ENCODE data around the gene SLC47A1. TPM values are rescaled to one million over a fixed set of nuclear protein-coding genes. Genes with fewer than 3 reads are reported as not detected.
A peak's percentile ranks its signal among the peaks of the same experiment; 100 is the strongest.
"Not testable (repeated sequence)": the region's sequence is repeated elsewhere in the genome, so short reads cannot be mapped to it uniquely, and the experiment has no call there.

SLC47A1 gene, protein sequence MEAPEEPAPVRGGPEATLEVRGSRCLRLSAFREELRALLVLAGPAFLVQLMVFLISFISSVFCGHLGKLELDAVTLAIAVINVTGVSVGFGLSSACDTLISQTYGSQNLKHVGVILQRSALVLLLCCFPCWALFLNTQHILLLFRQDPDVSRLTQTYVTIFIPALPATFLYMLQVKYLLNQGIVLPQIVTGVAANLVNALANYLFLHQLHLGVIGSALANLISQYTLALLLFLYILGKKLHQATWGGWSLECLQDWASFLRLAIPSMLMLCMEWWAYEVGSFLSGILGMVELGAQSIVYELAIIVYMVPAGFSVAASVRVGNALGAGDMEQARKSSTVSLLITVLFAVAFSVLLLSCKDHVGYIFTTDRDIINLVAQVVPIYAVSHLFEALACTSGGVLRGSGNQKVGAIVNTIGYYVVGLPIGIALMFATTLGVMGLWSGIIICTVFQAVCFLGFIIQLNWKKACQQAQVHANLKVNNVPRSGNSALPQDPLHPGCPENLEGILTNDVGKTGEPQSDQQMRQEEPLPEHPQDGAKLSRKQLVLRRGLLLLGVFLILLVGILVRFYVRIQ
- 1.3 and 2.2 TPM in 2 replicates for total RNA-seq (2014; rRNA removed; shearing (Covaris generic))

DNA sequence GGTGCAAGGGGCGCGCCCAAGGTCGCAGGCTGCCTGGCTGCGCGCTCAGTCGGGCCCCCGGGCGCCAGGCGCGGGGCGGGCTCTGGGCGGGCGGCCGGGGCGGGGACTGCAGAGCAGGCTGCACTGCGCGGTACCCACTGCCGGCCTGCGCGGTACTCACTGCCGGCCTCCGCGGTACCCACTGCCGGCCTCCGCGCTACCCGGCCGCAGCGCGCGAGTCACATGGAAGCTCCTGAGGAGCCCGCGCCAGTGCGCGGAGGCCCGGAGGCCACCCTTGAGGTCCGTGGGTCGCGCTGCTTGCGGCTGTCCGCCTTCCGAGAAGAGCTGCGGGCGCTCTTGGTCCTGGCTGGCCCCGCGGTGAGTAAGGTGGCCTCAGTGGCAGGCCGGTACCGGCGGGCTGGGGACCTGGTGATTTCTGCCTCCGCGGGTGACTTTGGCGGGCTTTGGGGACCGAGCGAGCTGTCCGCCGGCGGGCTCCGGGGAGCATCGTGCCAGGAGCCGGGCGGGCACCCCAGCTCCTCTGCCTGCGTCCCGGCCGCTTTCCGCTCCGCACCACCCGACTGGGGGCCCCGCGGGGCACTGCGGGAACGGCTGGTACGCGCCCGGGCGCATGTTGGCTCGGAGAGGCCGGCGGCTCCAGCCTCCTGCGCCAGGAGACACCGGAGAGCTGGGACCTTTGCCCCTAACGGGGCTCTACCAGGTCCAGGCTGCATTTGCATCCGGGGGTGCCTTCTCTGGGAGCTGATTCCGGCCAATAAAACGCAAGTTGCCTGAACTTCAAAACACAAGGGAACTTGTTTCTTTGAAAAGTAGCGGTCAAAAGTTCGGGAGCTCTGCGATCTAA, at the start of gene SLC47A1:
TSS of gene SLC47A1 (plus strand) at position 137 of the 844 bp plus-strand sequence. CDS start at position 223, 86 bp downstream.
- DNase-seq (ENCODE audit: low spot score): no peak

GRCh38 chr17:19485800-19486340, 47.8 kb upstream of the SLC47A1 start:
- DNase-seq (ENCODE audit: low spot score): no peak

DNA sequence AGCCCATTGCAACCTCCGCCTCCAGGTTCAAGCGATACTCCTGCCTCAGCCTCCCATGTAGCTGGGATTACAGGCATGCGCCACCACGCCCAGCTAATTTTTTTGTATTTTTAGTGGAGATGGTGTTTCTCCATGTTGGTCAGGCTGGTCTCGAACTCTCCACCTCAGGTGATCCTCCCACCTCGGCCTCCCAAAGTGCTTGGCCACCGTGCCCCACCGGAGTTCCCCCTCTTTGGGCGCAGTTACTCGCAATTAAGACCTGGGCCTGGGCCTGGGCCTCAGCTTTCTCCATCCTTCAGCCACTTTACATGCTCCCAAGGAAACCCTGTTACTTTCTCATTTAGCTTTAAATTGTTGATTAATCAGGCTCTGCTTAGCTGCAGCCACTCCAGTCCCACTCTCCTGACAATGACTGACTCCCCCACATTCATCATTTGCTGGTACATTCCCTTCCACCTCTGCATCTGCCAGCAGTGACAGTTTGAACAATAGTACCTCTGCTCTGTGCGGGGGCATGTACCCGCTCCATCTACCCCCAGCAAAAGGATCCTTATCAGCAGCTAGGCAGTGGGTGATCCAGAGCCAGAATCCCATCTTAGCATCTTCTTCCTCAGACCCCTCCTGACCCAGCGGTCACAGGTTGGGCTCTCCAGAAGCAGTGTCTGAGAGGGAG, 47.2 kb upstream of the SLC47A1 start:
- DNase-seq (ENCODE audit: low spot score): no peak

DNA sequence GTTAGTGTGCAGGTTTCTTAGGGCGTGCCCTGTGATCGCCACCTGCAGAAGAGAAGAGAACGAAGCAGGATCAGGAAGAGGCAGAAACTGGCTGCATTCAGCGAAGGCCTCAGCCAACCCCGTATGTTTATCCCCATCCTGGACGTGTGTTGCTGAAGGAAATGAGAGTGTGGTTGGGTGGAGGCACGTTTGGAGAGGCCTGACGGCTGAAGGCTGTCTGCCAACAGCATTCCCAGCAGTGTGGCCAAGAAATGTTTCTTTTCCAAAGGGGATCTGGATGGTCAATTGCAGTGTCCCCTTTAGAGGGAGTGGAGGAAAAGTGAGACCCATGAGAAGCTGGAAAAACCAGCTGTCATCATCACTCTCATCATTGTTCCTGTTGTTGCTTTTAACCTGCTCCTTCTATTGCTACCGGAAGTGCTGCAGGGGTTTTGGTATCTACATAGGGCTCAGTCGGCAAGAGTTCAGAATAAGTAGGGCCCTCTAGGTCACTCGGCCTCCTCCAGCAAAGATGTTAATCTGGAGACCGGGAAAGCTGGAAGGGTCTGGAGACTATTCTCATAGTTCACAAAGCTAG, 46.5 kb upstream of the SLC47A1 start:
- DNase-seq (ENCODE audit: low spot score): no peak

DNA sequence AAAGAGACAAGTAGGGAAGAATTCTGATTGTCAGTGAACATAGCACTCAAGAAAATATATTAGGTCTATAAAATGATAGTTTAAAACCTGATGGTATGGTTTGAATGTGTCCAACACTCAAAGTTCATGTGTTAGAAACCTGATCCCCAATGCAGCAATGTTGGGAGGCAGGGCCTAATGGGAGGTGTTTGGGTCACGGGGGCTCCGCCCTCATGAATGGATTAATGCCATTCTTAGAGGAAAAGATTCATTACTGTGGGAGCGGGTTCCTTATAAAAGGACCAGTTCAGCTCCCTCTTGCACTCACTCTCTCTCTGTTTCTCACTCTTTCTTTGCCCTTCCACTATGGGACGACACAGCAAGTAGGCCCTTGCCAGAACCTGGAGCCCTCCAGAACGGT, 41.5 kb upstream of the SLC47A1 start:
- no peak for DNase-seq (ENCODE audit: low spot score)

DNA sequence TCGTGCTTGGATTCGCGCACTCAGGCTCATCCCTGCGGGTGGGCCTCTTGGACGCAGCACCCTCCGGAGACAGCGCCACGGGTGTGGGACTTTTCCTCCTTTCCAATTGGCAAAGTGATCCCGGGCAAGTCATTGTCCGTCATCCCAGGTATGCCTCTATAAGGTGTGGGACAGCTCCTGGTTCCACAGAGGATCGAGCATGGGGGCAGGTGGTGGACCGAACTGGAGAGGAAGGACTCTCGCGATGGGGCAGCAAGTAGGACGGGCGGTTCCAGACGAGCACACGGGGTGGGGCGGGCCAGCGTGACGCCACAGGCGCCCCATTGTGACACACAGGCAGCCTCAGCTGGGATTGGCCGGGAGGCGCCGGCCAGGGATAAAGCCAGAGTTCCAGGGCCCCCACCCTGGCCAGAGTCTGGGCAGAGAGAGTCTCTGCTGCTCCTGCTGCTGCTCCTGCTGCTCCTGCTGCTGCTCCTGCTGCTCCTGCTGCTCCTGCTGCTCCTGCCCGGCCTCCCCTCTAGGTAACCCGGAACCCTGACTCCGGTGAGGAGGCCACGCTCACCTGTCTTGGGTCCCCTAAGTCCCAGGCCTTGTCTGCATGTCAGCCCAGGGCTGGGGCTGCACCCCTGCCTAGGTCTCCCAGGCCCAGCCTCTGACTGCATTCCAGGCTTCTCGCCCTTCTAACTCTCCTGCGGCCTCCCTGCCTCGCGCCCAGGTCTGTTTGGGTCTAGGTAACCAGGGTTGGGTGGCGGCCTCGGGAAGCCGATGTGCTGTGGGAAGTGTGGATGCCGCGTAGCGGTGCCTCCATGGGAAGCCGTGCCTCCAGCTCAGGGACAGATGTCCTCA, 38.5 kb upstream of the SLC47A1 start:
- DNase-seq (ENCODE audit: low spot score): no peak

- DNase-seq (ENCODE audit: low spot score): no peak
Measured at GRCh38 chr17:19495828-19496528, 37.7 kb upstream of the SLC47A1 start.

DNA sequence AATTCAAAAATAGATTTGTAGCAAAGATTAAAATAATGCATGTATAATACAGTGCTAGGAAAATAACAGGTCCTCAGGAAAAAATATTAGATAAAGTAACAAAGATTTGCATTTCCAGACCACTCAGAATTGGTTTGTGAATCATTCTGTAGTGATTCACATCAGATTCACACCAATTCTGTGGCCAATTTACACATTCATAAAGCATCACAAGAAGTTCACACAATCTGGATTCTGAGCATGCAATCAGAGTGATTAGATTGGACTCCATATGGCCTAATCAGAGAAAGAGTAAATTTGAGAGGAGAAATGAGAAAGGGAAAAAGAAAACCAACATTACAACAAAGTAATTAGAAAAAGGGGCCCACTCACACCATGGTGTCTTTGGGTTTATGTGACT, 36.0 kb upstream of the SLC47A1 start:
- DNase-seq (ENCODE audit: low spot score): no peak

DNA sequence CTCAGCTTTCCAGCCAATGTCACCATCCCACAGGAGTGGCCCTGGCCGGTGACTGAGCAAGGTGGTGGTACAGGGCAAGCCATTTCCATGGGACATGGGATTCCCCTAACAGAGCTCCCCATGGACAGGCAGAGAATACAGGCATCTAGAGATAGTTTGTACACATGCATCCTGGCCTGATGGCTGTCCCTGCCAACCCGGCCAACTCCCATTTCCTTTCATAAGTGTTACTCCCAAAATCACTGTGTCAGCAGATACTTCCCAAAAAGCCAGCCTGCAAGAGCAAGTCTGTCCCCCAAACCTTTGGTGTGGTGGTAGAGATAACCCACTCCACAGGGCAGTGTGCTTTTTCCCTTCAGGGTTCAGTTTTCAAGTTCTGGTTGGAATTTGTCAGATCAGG, 32.4 kb upstream of the SLC47A1 start:
- DNase-seq (ENCODE audit: low spot score): no peak

DNA sequence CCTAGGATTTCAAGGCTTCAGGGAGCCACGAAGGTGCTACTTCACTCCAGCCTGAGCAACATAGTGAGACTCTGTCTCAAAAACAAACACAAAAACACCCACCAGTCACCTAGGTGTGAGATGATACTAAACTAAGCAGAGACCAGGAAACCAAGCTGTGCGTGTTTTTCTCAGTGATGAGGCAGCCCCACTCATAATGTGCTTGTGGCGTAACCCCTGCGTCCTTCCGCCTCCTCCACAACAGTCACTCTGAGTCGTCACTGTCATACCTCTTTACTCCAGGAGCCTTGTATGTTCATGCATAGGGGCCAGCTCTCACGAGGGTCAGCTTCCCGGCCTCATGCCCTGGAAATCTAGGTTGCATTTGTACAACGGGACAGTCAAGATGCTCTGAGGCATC, 31.1 kb upstream of the SLC47A1 start:
- DNase-seq (ENCODE audit: low spot score): no peak

GRCh38 chr17:19505561-19505960, 28.1 kb upstream of the SLC47A1 start:
- not testable (repeated sequence) for DNase-seq (ENCODE audit: low spot score)

DNA sequence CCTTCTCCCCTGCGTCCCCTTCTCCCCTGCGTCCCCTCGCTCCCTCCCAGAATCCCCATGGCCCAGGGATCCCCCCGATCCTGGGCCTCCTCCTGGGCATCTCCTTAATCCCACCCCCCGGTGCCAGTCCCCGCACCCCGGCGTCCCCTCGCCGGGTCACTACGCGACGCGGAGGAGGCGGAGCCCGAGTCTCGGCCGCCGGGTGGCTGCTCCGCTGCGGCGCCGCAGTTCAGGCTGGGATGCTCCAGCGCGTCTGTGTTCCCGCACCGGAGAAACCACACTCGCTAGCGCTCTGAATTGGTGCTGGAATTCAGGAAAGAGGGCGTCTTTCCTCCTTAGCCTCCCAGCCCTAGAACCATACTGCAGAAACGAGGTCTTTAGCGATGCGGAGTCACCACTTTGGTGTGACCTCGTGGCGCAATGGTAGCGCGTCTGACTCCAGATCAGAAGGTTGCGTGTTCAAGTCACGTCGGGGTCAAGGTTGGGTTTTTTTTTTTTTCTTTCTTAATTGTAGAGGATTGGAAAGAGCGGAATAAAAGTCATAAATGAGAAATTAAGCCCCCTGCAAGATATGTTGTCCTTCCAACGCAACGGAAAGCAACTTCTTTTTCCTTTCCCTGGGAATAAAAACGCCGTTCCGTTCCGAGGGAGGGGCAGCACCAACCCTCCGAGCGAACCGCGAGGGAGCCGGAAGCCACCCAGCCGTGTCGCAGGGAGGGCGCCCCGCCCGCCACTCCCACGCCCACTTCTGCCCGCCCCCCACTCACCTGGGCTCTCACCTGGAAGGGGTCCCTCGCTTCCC, 25.7 kb upstream of the SLC47A1 start:
- peak; percentile 87 for DNase-seq (ENCODE audit: low spot score)

DNA sequence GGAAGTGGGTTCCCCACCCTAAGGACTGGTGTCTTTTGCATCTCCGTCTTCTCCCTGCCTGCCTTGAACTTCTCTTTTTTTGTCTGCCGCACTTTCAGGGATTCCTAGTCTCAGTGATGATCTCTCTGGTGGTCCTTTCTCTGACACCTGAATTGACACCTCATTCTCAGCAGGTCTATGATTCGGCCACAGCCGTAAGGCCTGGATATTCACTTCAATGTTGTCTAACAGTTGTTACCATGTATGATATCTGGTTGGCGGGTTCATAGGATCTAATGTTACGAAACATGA, 25.1 kb upstream of the SLC47A1 start:
- DNase-seq (ENCODE audit: low spot score): no peak

GRCh38 chr17:19509281-19509852, 24.3 kb upstream of the SLC47A1 start:
- DNase-seq (ENCODE audit: low spot score): not testable (repeated sequence)

- DNase-seq (ENCODE audit: low spot score): no peak
Measured at GRCh38 chr17:19510903-19511302, 22.8 kb upstream of the SLC47A1 start.

- peak; percentile 66 for DNase-seq (ENCODE audit: low spot score)
Measured at GRCh38 chr17:19513897-19514488, 19.7 kb upstream of the SLC47A1 start.

DNA sequence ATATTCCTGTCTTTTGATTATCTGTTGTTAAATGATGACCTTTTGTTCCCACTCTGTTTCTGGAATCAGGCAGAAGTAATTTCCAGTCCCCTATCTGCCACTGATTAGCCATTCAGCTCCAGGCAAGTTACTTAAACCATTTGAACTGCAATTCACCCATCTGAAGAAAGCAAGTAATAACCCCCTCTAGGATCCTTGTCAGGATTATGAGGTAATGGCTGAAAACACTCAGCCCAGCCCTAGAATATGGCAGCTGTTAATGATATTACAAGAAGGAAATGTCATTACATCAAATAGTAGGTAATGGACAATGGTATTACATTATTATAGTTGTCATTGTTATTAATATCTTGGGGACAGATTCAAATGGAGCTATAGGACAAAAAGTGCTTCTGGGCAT, 16.0 kb upstream of the SLC47A1 start:
- no peak for DNase-seq (ENCODE audit: low spot score)
